PC-3 (cell line): ENCODE results near the gene ERBB4.

ENCODE experiments used
- EZH2 ChIP-seq: fragments of 300-600 bp; sonication (generic); IDR thresholded peaks from one replicate; pipeline ENCODE4 v1.6.1; 2017; ENCODE audit warnings: antibody characterized with exemption, mild to moderate bottlenecking, low read length; ENCODE audit not compliant: unreplicated experiment
- EZH2phosphoT487 ChIP-seq: fragments of 300-600 bp; sonication (generic); IDR thresholded peaks from 2 replicates; pipeline ENCODE4 v1.6.1; 2018; ENCODE audit warnings: mild to moderate bottlenecking, antibody characterized with exemption, low read length, borderline replicate concordance
- TF ChIP-seq, protein P1 (sequence below): fragments of 300-600 bp; sonication (generic); conservative IDR thresholded peaks from 2 replicates; pipeline ENCODE4 v1.5.1; 2017; ENCODE audit warnings: antibody characterized with exemption, low read depth, mild to moderate bottlenecking, low read length

DNA sequence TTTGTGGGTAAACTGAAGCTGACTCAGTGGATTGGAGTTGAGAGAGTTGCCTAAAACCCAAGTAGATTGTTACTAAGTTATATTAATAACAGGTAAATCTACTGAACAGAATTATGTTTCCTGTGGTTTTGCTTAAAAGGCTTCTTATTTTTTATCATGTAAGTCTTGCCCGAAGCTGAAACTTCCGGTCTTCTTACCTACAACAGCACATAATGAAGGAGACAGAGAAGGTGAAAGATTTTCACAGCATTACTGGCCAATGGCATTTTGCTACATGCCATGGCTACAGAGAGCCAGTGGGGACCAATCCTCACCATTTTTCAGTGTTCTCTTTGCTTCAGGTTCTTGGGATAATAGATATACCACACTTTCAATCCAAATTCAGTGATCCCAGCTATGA is 220.0 kb downstream of the ERBB4 start:
- TF ChIP-seq, protein P1, sequence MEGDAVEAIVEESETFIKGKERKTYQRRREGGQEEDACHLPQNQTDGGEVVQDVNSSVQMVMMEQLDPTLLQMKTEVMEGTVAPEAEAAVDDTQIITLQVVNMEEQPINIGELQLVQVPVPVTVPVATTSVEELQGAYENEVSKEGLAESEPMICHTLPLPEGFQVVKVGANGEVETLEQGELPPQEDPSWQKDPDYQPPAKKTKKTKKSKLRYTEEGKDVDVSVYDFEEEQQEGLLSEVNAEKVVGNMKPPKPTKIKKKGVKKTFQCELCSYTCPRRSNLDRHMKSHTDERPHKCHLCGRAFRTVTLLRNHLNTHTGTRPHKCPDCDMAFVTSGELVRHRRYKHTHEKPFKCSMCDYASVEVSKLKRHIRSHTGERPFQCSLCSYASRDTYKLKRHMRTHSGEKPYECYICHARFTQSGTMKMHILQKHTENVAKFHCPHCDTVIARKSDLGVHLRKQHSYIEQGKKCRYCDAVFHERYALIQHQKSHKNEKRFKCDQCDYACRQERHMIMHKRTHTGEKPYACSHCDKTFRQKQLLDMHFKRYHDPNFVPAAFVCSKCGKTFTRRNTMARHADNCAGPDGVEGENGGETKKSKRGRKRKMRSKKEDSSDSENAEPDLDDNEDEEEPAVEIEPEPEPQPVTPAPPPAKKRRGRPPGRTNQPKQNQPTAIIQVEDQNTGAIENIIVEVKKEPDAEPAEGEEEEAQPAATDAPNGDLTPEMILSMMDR: no peak
- no peak for TF ChIP-seq EZH2phosphoT487
- no peak for TF ChIP-seq EZH2
